ENCODE data around the gene NR5A1.

- no peak for TF ChIP-seq POLR2A (IDR thresholded peaks at IDR 0.05)
- TF ChIP-seq CTCF (IDR thresholded peaks at IDR 0.05): no peak
Observed at GRCh38 chr9:124479371-124479770, 27.8 kb downstream of the NR5A1 start.
